GOT3 (cell line): ENCODE results near the gene JMJD6.

Experiments used
- DNase-seq: peaks from one replicate; lab custom pipeline; 2025; ENCODE audit warnings: mixed read lengths; lab: John Stamatoyannopoulos, UW

JMJD6 gene

DNA sequence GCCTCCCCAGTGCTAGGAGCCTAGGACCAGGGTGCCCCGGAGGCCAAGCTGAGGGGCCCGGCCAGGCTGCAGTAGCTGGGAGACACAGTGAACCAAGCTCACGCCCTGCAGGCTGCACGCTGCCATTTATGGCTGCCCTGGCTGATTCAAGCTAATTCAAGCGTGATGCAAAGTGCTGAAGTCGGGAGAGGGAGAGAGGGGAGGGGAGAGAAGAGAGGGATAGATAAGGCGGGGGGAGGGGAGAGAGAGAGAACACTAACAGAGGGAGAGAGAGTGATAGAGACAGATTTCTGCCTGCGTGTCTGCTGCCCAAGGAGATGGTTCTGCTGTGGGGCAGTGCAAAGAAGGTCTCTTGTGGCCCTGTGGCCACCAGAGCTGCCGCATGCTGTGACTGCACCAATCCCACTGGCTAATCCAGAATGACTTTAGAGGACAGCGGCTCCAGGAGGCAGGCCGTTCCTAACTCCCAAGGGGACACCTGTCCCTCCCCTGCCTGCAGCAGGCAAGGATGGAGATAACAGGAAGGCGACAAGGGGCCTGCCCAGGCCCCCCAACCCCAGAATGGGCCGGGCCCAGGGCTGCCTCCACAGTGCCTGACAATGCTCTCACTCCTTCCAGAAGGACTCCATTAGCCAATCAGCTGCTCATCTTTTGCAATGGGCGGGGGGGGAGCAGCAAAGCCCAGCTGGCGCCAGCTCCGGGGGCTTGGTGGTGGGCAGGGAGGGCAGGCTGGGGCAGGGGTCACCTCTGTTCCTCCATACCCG lies 28.5 kb downstream of the JMJD6 start:
- no peak for DNase-seq

GRCh38 chr17:76696763-76697701 lies 29.4 kb downstream of the JMJD6 start:
- DNase-seq: no peak

DNA sequence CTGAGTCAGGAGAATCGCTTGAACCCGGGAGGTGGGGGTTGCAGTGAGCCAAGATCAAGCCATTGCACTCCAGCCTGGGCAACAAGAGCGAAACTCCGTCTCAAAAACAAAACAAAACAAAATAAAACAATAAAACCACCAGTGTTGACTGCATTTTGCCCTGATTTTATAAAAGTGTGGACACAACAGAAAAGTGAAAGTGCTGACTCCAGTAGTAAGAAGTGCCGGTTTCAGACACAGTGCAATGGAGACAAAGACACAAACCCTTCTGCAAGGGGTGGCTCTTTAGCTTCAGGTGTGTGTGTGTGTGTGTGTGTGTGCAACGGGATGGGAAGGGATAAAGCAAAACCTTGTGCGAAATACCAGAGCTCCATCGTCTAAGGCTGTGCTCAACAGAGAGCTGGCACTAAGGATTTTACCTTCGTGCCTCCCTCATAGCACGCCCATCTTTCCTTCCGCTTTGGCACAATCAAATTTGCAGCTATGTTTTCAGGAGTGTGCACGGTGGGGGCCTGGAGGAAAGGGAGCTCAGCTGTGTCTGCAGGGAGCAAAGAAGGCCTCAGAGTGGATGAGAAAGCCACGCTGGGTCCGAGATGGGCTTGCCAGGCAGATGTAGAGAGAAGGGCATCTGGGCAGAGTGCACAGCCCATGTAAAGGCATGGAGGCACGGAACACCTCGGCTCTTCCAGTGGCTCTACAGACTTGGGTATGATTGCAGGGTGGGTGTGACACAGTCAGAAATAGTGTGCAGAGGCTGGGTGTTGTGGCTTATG lies 31.2 kb downstream of the JMJD6 start:
- DNase-seq: no peak

DNA sequence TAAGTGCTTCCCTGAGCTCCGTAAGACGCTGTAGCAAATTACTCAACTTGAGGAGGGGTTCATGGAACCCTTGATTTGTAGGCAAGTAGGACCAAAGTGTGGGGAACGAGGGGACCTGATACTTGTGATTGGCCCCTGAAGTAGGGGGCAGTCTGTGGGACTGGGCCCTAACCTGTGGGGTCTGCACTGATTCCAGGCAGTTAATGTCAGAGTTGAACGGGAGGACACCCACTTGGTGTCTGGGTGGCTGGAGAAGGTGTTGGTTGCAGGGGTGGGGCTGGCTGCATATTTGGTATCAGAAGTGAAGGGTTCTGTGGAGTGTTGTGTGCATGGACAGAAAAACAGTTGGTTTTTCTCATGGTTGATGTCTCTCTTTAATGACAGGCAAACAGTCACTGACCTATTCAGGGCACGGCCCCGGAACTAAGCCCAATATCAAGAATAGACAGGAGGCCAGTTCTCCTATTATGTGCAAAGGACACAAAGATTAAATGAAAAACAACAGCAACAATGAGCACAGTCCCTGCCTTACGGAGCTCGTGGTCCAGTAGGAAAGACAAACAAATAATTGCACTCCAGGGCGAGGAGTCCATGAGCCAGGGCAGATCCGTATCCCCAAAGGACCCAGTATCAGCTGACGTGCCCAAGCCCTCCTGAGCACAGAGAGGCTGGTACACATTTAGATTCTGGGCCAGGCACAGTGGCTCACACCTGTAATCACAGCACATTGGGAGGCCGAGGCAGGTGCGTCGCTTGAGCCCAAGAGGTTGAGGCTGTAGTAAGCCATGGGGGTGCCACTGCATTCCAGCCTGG lies 34.8 kb downstream of the JMJD6 start:
- DNase-seq: no peak

- DNase-seq: no peak
These were observed 35.7 kb downstream of the JMJD6 start for GRCh38 chr17:76690596-76691280.

GRCh38 chr17:76689859-76690258 lies 36.5 kb downstream of the JMJD6 start:
- no peak for DNase-seq

DNA sequence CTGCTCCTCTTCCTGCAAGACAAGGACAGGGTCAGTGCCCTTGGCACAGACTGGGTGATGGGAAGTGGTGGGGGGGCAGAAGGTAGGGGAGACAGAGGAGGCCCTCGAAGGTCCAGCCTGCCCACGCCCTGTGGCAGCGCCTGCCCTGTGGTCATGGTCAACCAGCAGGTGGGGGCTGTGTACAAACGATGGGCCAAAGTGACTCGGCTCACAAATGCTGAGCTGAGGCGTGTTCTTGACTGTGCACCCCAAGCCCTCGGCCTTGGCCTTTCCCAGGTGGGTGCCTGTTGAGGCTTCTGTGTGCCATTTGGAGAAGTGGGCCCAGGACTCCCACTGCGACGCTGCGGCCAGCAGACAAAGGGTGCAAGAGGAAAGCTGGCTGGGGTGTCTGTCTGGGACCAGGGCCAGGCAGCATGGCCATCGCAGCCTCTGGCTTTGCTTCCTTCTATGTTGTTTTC lies 38.2 kb downstream of the JMJD6 start:
- DNase-seq: no peak

- DNase-seq: no peak
These were observed 38.9 kb downstream of the JMJD6 start for GRCh38 chr17:76687298-76688164.

DNA sequence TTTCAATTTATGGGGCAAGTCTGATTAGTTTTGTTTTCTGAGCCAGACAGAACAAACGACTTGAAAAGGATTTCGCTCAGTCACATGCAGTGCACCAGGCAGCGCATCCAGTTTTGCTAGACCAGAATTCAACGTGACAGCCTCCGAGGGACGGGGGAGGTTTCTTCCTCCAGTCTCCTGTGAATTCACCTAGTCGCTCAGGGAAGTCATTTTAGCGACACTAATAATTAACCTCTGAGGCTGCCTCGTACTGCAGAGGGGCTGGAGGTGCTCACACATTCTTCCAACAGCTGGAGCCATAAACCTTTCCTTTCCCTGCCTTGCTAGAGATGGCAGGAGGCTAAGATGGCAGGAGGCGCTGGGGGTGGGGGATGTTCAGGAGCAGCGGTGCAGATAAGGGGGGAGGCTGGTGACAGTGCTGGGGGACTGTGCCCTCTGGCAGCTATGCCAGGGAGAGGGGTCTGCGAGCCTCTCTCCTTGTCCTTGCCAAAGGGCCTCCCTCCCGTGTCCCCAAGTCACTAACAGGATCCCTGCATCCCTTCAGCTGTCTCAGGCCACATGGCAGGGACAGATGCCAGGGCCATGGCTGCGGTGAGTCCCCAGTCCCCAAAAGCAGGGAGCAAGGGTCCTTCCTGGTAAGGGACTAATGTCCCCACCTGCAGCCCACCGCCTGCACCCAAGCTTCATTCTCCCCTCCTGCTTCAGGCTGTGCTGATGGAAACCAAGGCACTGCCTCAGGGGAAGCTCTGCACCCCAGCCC lies 39.7 kb downstream of the JMJD6 start:
- DNase-seq: no peak

DNA sequence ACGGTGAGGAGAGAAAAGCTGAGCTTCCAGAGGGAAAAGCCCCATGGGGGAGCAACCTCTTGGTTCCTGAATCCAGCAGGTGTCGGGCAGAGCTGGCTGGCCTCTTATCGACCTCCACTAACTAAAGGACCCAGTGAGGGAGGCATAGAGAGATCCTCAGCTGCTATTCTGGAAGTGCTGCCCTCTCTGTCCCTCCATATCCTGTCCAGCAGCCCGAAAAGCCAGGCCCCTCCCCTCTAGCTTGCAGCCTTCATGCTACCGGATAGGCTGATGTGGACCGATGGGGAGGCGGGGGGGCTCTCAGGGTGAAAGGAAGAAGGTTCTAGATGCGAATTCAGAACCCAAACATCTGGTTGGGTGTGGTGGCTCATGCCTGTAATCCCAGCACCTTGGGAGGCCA lies 40.6 kb downstream of the JMJD6 start:
- DNase-seq: no peak

DNA sequence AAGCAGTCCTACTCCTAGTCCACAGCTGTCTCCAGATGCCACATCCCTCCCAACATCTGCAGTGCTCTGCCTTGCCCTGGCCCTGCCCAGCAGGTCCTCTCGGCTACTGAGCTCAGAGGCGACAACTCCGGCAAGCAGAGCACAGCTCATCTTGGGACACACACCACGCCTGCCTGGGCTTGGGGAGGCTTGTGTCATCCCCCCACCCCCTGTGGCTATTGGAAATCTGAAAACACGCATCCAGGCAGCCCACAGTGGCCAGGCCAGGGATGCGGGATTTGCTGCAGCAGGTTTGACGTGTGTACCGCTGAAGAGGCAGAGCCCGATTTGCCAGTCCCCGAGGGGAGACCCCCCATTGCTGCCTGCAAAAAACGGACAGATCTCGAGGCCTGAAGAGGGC lies 41.0 kb downstream of the JMJD6 start:
- no peak for DNase-seq

- DNase-seq: no peak
These were observed 41.6 kb downstream of the JMJD6 start for GRCh38 chr17:76684756-76685155.

- DNase-seq: no peak
These were observed 42.3 kb downstream of the JMJD6 start for GRCh38 chr17:76683921-76684745.

- no peak for DNase-seq
These were observed 43.2 kb downstream of the JMJD6 start for GRCh38 chr17:76683011-76683755.

- no peak for DNase-seq
These were observed 44.1 kb downstream of the JMJD6 start for GRCh38 chr17:76682296-76682695.

- peak; percentile 8 for DNase-seq
These were observed 44.9 kb downstream of the JMJD6 start for GRCh38 chr17:76681222-76682137.
